ENCODE results near the gene ELOVL1.

- TF ChIP-seq CTCF (conservative IDR thresholded peaks at IDR 0.05; ENCODE audit: low read depth, low read length) (peak; percentile 70), EZH2phosphoT487 (IDR thresholded peaks at IDR 0.05; ENCODE audit: borderline replicate concordance, low read length) (no peak), EZH2 (IDR thresholded peaks at IDR 0.05; ENCODE audit: low read length, unreplicated experiment) (no peak)
Observed at GRCh38 chr1:43358121-43358745, 9.6 kb downstream of the ELOVL1 start.
